Subcutaneous adipose tissue (tissue), 4 donors: Measurements from ENCODE around the gene PPP2R2C. TPM values are rescaled to one million over a fixed set of nuclear protein-coding genes. Genes with fewer than 3 reads are reported as not detected.

ENCODE experiments used
- total RNA-seq, 4 donors: library from RNA; depleted of rRNA; stranded (reverse); fragments of >200 nt; gene quantifications; one replicate each; pipeline ENCODE4 v1.1.0, GENCODE V29; 2016
- TF ChIP-seq, protein P1 (sequence below): fragments of 450-650 bp; IDR thresholded peaks from one replicate; pipeline ENCODE4 v1.5.1; 2016; ENCODE audit warnings: low read depth, mild to moderate bottlenecking, control low read depth, antibody characterized with exemption, moderate library complexity

PPP2R2C gene
- total RNA-seq, 4 donors from 2014 or later, result 0.17 to 2.0 (median 0.49) TPM; not detected in 1

DNA sequence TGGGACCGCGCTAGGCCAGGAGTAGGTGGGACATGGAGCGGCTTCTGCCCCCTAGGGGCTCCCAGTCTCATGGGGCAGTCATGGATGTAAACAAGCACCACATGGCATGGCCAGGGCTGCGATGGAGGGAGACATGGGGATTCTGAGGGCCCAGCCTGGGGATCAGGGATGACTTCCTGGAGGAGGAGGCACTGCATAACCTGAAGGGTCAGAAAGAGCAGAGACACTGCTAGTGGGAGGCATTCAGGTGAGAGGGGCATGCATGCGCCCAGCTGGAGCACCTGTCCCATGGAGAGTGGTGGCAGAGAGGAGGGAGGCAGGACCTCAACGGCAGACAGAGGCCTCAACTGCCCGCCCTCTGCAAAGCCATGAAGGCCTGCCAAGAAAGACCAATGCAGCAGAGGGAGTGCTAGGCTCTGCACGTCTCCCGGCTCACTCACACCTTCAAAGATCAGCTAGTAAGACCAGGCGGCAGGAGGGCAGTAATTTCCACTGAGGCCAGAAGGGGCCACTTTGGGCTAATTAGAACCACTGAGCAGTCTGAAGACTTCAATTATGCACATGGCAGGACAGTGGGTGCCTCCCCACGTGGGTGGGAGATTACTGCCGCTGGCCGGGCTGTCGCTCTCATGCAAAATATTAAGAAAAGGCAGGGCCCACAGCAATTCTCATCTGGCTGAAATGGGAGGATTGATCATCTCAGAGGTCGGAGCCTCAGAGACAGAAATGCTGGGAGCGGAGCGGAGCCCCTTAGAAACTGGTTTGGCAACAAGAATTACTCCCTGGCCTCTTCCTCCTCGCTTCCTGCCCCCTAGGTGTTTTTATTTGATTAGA, 69.6 kb downstream of the PPP2R2C start:
- TF ChIP-seq, protein P1, sequence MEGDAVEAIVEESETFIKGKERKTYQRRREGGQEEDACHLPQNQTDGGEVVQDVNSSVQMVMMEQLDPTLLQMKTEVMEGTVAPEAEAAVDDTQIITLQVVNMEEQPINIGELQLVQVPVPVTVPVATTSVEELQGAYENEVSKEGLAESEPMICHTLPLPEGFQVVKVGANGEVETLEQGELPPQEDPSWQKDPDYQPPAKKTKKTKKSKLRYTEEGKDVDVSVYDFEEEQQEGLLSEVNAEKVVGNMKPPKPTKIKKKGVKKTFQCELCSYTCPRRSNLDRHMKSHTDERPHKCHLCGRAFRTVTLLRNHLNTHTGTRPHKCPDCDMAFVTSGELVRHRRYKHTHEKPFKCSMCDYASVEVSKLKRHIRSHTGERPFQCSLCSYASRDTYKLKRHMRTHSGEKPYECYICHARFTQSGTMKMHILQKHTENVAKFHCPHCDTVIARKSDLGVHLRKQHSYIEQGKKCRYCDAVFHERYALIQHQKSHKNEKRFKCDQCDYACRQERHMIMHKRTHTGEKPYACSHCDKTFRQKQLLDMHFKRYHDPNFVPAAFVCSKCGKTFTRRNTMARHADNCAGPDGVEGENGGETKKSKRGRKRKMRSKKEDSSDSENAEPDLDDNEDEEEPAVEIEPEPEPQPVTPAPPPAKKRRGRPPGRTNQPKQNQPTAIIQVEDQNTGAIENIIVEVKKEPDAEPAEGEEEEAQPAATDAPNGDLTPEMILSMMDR, result no peak

DNA sequence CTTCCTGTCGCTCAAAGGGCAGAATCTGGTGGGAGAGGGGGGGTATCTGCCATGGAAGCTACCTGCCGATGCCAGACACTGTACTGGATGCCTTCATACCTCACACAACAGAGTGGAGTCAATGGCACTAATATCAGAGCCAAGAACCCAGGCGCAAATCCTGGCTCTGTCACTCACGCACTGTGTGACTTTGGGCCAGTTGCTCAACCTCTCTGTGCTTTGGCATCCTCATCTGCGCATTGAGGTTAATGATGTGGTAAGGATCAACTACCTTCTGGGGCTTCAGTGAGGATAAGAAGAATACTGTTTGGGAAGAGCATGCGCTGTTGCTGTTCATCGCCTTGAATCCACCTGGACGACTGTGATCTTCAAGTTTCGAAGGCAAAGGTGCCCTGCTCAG, 70.6 kb downstream of the PPP2R2C start:
- TF ChIP-seq, protein P1, result no peak

DNA sequence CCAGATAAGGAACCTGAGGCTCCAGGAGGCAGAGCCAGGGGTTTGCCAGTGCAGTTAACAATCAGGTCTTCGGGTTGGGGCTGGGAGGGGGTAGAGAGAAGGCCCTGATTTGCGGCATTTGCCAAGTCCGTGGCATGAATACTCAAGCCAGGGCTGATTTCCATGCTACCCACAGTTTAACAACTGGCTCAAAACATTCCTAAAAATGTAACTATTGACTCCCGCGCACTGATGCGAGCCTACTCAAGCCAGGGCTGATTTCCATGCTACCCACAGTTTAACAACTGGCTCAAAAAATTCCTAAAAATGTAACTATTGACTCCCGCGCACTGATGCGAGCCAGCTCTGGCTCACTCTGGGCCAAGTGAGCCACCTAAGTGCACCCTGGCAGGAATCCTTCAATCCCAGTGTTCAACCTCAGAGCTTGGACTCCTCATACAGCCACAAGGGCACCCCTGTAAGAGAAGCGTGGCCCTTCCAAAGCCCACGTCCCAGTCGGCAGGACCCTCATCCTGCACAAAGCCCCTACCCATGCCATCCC, 75.6 kb downstream of the PPP2R2C start:
- TF ChIP-seq, protein P1, result no peak

DNA sequence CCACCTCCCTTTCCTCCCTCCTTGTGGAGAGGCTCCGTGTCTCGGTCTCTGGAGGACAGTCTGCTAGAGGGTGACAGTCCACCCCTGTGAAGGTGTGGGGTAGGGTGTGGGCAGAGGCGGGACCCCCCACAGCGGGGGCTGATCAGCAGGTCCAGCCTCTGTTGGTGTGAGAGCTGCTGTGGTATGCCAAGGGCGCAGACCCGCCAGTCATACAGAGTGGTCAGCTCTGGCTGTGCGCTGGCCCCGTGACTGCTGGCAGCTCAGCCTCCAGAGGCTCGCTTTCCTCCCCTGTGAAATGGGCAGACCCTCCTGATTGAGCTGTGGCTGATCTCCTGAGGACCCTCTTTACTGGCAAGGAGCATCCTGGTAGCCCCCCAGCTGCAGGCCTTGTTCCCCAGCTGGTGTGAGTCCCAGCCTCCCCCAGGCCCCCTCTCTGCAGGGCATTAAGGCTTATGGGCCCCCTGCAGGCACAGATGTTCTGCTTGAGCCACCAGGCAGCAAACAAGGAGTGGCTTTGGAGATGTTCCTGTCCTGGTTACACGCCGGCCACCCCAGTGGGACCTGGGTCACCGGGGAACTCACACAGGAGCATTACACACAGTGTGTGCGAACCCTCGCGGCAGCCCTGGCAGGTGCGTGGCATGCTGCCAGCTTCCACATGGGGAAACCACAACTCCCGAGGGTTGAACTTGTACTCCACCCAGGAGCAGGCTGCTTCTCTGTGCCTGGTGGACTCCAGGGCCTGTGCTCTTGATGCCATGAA, 76.8 kb downstream of the PPP2R2C start:
- TF ChIP-seq, protein P1, result no peak

DNA sequence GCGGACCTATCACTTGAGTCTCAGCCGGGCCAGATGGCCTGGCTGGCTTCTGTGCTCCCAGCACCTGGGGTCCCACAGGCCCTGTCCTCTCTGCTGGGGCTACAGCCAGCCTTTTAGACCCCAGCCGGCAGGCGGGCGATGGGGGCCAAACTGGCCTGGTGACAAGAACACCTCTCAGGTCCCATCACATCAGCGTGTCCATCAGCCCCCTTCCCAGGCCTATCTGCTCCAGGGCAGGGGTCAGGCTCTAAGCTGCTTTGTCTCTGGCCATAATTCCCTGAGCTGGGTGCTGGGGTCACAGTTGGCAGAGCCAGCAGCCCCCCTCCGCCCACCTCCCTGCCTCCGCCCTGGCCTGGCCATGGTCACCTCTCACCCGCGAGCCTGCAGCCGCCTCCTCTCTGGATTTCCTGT, 77.7 kb downstream of the PPP2R2C start:
- TF ChIP-seq, protein P1, result no peak

DNA sequence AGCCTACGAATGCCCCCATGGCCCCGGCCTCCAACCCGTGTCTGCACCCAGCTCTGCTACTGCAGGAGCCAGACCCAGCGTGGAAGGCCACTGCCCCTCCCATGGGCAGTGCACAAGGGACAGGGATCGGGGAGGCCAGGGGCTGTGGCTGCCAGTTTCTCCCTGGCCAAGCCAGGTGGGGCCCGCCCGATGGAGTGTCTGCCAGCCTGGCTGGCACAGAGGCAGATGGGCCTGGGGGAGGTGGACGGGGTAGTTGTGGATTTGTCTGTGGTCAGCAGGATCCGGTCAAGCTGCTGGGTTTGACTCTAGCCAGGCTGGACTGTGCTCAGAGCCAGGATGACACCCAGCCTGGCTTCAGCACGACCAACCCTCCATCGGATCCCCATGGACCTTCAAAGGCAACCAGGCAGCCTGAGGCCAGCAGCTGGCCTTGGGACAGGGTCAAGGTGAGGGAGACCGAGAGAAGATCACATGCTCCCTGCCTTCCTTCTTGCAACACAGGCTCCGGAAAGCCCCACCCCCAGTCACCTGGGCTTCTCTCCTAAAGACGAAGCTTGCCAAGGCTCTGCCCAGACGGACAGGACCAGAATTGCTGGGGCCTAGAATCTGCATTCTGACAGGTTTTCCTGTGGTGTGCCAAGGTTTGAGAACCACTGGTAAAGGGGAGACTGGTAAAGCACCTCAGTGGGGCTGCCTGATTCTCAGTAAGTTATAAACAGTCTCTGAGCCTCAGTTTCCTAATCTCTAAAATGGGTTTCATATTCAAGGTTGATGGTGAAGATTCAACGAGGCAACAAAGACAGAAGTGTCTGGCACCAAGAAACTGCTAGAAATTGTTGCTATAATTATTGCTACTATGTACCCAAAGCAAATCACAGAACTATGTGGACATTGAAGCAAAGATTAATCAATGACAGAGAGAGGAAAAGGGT, 78.6 kb downstream of the PPP2R2C start:
- TF ChIP-seq, protein P1, result no peak
